Endometrial microvascular endothelial cells (primary cell): ENCODE data around the gene NFIB. TPM values are rescaled to one million over a fixed set of nuclear protein-coding genes. Genes with fewer than 3 reads are reported as not detected.

Experiments
- in situ Hi-C: cut with HindIII; loops from 2 replicates; pipeline ENCODE4 v1.10.0; 2017; ENCODE audit warnings: low sequenced_read_pairs, low pct_unique_long_range_greater_than_20kb; ENCODE audit errors: inconsistent ontology term
- total RNA-seq: library from RNA; depleted of rRNA; stranded (reverse); fragments of >200 nt; gene quantifications from one replicate; pipeline ENCODE4 v1.2.3, GENCODE V29; 2015; ENCODE audit errors: inconsistent ontology term

The NFIB gene
- total RNA-seq, 1 donor from 2014 or later, result 80.0 TPM

- in situ Hi-C loops, result loop anchor here (25.0 kb wide), 1 partner anchor 1019 kb away; no protein-coding TSS in a partner anchor
Measured at GRCh38 chr9:14056316-14056861, 257.6 kb downstream of the NFIB start.

GRCh38 chr9:14054096-14054495, 259.8 kb downstream of the NFIB start:
- in situ Hi-C loops, result loop anchor here (25.0 kb wide), 1 partner anchor 1017 kb away; no protein-coding TSS in a partner anchor

- in situ Hi-C loops, result loop anchor here (25.0 kb wide), 1 partner anchor 1015 kb away; no protein-coding TSS in a partner anchor
Measured at GRCh38 chr9:14052359-14052758, 261.6 kb downstream of the NFIB start.

GRCh38 chr9:14051419-14051818, 262.5 kb downstream of the NFIB start:
- in situ Hi-C loops, result loop anchor here (25.0 kb wide), 1 partner anchor 1014 kb away; no protein-coding TSS in a partner anchor

- in situ Hi-C loops, result no loop called here
Measured at GRCh38 chr9:14043483-14043882, 270.5 kb downstream of the NFIB start.

- in situ Hi-C loops, result no loop called here
Measured at GRCh38 chr9:14037331-14037730, 276.6 kb downstream of the NFIB start.

- in situ Hi-C loops, result no loop called here
Measured at GRCh38 chr9:14033067-14033466, 280.9 kb downstream of the NFIB start.
